A549 (cell line): Measurements from ENCODE around the gene SP2.

Experiments used
- CBX2 ChIP-seq: fragments of 200-600 bp; sonication (generic); IDR thresholded peaks from 2 replicates; pipeline ENCODE4 v1.6.1; 2016; ENCODE audit warnings: low read depth, mild to moderate bottlenecking, borderline replicate concordance
- CBX8 ChIP-seq: fragments of 200-600 bp; sonication (generic); IDR thresholded peaks from 2 replicates; pipeline ENCODE4 v1.6.1; 2016
- CEBPB ChIP-seq, 2 experiments: fragments of >200 bp in 1 of 2; sonication (Bioruptor Twin) in 1 of 2; formaldehyde crosslinking in 1 of 2; IDR thresholded peaks; 2 replicates each; pipeline ENCODE4 v1.6.1; 2012 to 2016
- CTCF ChIP-seq: fragments of >200 bp; sonication (Bioruptor Twin); formaldehyde crosslinking; IDR thresholded peaks from 3 replicates; pipeline ENCODE4 v1.5.1; 2016
- EP300 ChIP-seq, 2 experiments: fragments of >200 bp; sonication (Bioruptor Twin); formaldehyde crosslinking; IDR thresholded peaks; 2 replicates in 1 of 2; 3 replicates in 1 of 2; pipeline ENCODE4 v1.6.1; 2016 to 2017
- MAX ChIP-seq: IDR thresholded peaks from 2 replicates; pipeline ENCODE4 v1.6.1; 2012
- PHF8 ChIP-seq: fragments of 200-600 bp; sonication (generic); IDR thresholded peaks from 2 replicates; pipeline ENCODE4 v1.6.1; 2016; ENCODE audit warnings: low read depth, mild to moderate bottlenecking, antibody characterized with exemption, moderate library complexity, borderline replicate concordance
- POLR2A ChIP-seq: IDR thresholded peaks from 2 replicates; pipeline ENCODE4 v1.6.1; 2012; ENCODE audit warnings: mild to moderate bottlenecking, low read length
- ZNF302 ChIP-seq: fragments of 250-450 bp; sonication (Bioruptor Pico); IDR thresholded peaks from 2 replicates; pipeline ENCODE4 v1.9.0; 2021; ENCODE audit warnings: inconsistent platforms, mild to moderate bottlenecking, moderate library complexity

- no peak for TF ChIP-seq POLR2A
- TF ChIP-seq CTCF = no peak
- TF ChIP-seq CBX8 = no peak
- no peak for TF ChIP-seq ZNF302 (CRISPR knock-in tag)
- TF ChIP-seq MAX = no peak
- no peak for TF ChIP-seq EP300 (IDR thresholded peaks at IDR 0.05)
- TF ChIP-seq CEBPB (IDR thresholded peaks at IDR 0.05) = no peak
- TF ChIP-seq CBX2 = no peak
- TF ChIP-seq PHF8 = no peak
These were observed 56.4 kb downstream of the SP2 start for GRCh38 chr17:47952171-47953021.
